HCT116 (cell line): ENCODE results near the gene TMEM14B. TPM values are rescaled to one million over a fixed set of nuclear protein-coding genes. Genes with fewer than 3 reads are reported as not detected.

Experiments
- ATAC-seq: fragments of 200-7000 bp; cut with Tn5 transposase; 2 replicates; pipeline ENCODE4 v1.9.1; 2020; ENCODE audit warnings: mild to moderate bottlenecking, moderate library complexity
- BruUV-seq: library from RNA; stranded (reverse); fragments of 400-500 nt; replicated peaks from 2 replicates; lab custom pipeline; 2021; lab: Mats Ljungman, UMichigan
- CTCF ChIA-PET: fragments of 300-600 bp; sonication (Branson Sonifier 250); formaldehyde crosslinking; loops from one replicate; lab custom pipeline; 2021; ENCODE audit warnings: antibody characterized with exemption; lab: Charles Lee
- POLR2A ChIA-PET: fragments of 300-600, 350-600 bp; sonication (Branson Sonifier 250); formaldehyde crosslinking; loops from one replicate; lab custom pipeline; 2021; ENCODE audit warnings: antibody characterized with exemption; lab: Charles Lee
- RAD21 ChIA-PET, 2 experiments: fragments of 300-600 bp; sonication (Branson Sonifier 250); formaldehyde crosslinking; loops; one replicate each; lab custom pipeline; 2023; ENCODE audit warnings: low total read pairs in 2 of 2; ENCODE audit not compliant: uncharacterized antibody in 2 of 2, unreplicated experiment in 2 of 2, low non-redundant PET in 1 of 2; lab: Charles Lee
- DNase-seq: peaks from one replicate; pipeline ENCODE4 v3.0.0-alpha.2; 2010; ENCODE audit warnings: low read depth, low spot score
- H2AFZ ChIP-seq: fragments of 200-600 bp; shearing (Covaris generic), sonication (generic); 2 replicates; pipeline ENCODE4 v1.6.1; 2017; ENCODE audit warnings: low read depth, mixed run types, mixed read lengths, antibody characterized with exemption, low read length; ENCODE audit not compliant: poor library complexity, severe bottlenecking
- H3K27ac ChIP-seq: 2 replicates; pipeline ENCODE4 v1.5.1; 2012; ENCODE audit warnings: low read depth, low read length
- H3K27me3 ChIP-seq: fragments of 200-600 bp; sonication (generic); 2 replicates; pipeline ENCODE4 v1.6.1; 2016; ENCODE audit warnings: mixed run types, low read length, mixed read lengths; ENCODE audit not compliant: insufficient read depth
- H3K36me3 ChIP-seq, 2 experiments: fragments of 200-500 bp in 1 of 2; fragments of 200-600 bp in 1 of 2; sonication (Bioruptor generic) in 1 of 2; sonication (generic) in 1 of 2; 2 replicates each; pipeline versions ENCODE4 v1.5.1 to v1.6.1; 2014 to 2016; ENCODE audit warnings: low read length in 2 of 2, inconsistent platforms in 1 of 2, mixed read lengths in 1 of 2, mixed run types in 1 of 2; ENCODE audit not compliant: insufficient read depth in 2 of 2, control insufficient read depth in 1 of 2
- H3K4me1 ChIP-seq, 2 experiments: fragments of 200-600 bp in 1 of 2; sonication (generic) in 1 of 2; 2 replicates each; pipeline versions ENCODE4 v1.5.1 to v1.6.1; 2012 to 2017; ENCODE audit warnings: low read length in 2 of 2, inconsistent platforms in 1 of 2, mild to moderate bottlenecking in 1 of 2, mixed read lengths in 1 of 2, mixed run types in 1 of 2, moderate library complexity in 1 of 2; ENCODE audit not compliant: insufficient read depth in 2 of 2, control insufficient read depth in 1 of 2
- H3K4me2 ChIP-seq: fragments of 200-600 bp; sonication (generic); 2 replicates; pipeline ENCODE4 v1.6.1; 2017; ENCODE audit warnings: mixed run types, low read length, mixed read lengths
- H3K4me3 ChIP-seq, 2 experiments: fragments of 200-600 bp in 1 of 2; sonication (generic) in 1 of 2; replicated peaks in 1 of 2; 2 replicates each; pipeline ENCODE4 v1.5.1; 2011 to 2016; ENCODE audit warnings: low read length in 2 of 2, control low read depth in 1 of 2, low read depth in 1 of 2, mild to moderate bottlenecking in 1 of 2, mixed read lengths in 1 of 2, mixed run types in 1 of 2
- H3K79me2 ChIP-seq: fragments of 200-600 bp; sonication (generic); 2 replicates; pipeline ENCODE4 v1.6.1; 2017; ENCODE audit warnings: mild to moderate bottlenecking, mixed run types, low read length, moderate library complexity, mixed read lengths; ENCODE audit not compliant: insufficient read depth
- H3K9ac ChIP-seq: fragments of 200-600 bp; sonication (generic); 2 replicates; pipeline ENCODE4 v1.6.1; 2016; ENCODE audit warnings: low read length, mixed read lengths
- H3K9me2 ChIP-seq: fragments of 200-600 bp; sonication (generic), shearing (Covaris generic); 2 replicates; pipeline ENCODE4 v1.6.1; 2017; ENCODE audit warnings: mixed run types, mild to moderate bottlenecking, moderate library complexity; ENCODE audit not compliant: insufficient read depth
- H3K9me3 ChIP-seq, 2 experiments: fragments of 200-500 bp in 1 of 2; fragments of 200-600 bp in 1 of 2; sonication (Bioruptor generic) in 1 of 2; sonication (generic) in 1 of 2; 2 replicates each; pipeline ENCODE4 v1.6.1; 2014 to 2017; ENCODE audit warnings: low read length in 2 of 2, mixed read lengths in 2 of 2, inconsistent platforms in 1 of 2, low read depth in 1 of 2, mild to moderate bottlenecking in 1 of 2, mixed run types in 1 of 2, moderate library complexity in 1 of 2; ENCODE audit not compliant: control insufficient read depth in 1 of 2, insufficient read depth in 1 of 2
- H4K20me1 ChIP-seq: fragments of 200-600 bp; sonication (generic), shearing (Covaris generic); 2 replicates; pipeline ENCODE4 v1.6.1; 2017; ENCODE audit warnings: mixed run types, mild to moderate bottlenecking, moderate library complexity; ENCODE audit not compliant: insufficient read depth
- CBX3 ChIP-seq: IDR thresholded peaks from 2 replicates; pipeline ENCODE4 v1.6.1; 2012; ENCODE audit warnings: low read depth
- CEBPB ChIP-seq: IDR thresholded peaks from 2 replicates; pipeline ENCODE4 v1.6.1; 2012; ENCODE audit warnings: low read depth
- EGR1 ChIP-seq: IDR thresholded peaks from 2 replicates; pipeline ENCODE4 v1.6.1; 2012; ENCODE audit warnings: low read depth
- ELF1 ChIP-seq: IDR thresholded peaks from 2 replicates; pipeline ENCODE4 v1.6.1; 2012; ENCODE audit warnings: low read depth, borderline replicate concordance
- POLR2A ChIP-seq: IDR thresholded peaks from 2 replicates; pipeline ENCODE4 v1.7.0; 2011; ENCODE audit warnings: borderline replicate concordance; ENCODE audit not compliant: insufficient read depth, insufficient read length; ENCODE audit errors: extremely low read depth
- RAD21 ChIP-seq: IDR thresholded peaks from 2 replicates; pipeline ENCODE4 v1.6.1; 2012; ENCODE audit warnings: low read depth, mild to moderate bottlenecking
- SIN3A ChIP-seq: IDR thresholded peaks from 2 replicates; pipeline ENCODE4 v1.6.1; 2012; ENCODE audit warnings: low read depth
- SP1 ChIP-seq: IDR thresholded peaks from 2 replicates; pipeline ENCODE4 v1.6.1; 2012; ENCODE audit warnings: low read depth
- SRF ChIP-seq: IDR thresholded peaks from 2 replicates; pipeline ENCODE4 v1.6.1; 2012; ENCODE audit warnings: low read depth
- TCF7L2 ChIP-seq: IDR thresholded peaks from 2 replicates; pipeline ENCODE4 v1.7.0; 2011; ENCODE audit warnings: borderline replicate concordance, inconsistent platforms; ENCODE audit not compliant: insufficient read depth, insufficient read length; ENCODE audit errors: extremely low read depth
- ZFX ChIP-seq: fragments of 450-650 bp; IDR thresholded peaks from 2 replicates; pipeline ENCODE4 v1.6.1; 2017
- intact Hi-C: fragments of 100-400 bp; cut with micrococcal nuclease; formaldehyde crosslinking; loops from 2 replicates; pipeline ENCODE4 v1.10.0; 2022
- total RNA-seq: library from RNA; stranded (reverse); gene quantifications from one replicate; pipeline ENCODE4 v1.2.1, GENCODE V29; 2021; ENCODE audit not compliant: unreplicated experiment
- TF ChIP-seq, protein P1 (sequence below): IDR thresholded peaks from 2 replicates; pipeline ENCODE4 v1.6.1; 2012
- TF ChIP-seq, protein P2 (sequence below): IDR thresholded peaks from 2 replicates; pipeline ENCODE4 v1.6.1; 2012; ENCODE audit warnings: low read depth
- TF ChIP-seq, protein P3 (sequence below): IDR thresholded peaks from 2 replicates; pipeline ENCODE4 v1.6.1; 2012

The TMEM14B gene
- total RNA-seq, 1 experiment from 2014 or later, result 83.6 TPM

DNA sequence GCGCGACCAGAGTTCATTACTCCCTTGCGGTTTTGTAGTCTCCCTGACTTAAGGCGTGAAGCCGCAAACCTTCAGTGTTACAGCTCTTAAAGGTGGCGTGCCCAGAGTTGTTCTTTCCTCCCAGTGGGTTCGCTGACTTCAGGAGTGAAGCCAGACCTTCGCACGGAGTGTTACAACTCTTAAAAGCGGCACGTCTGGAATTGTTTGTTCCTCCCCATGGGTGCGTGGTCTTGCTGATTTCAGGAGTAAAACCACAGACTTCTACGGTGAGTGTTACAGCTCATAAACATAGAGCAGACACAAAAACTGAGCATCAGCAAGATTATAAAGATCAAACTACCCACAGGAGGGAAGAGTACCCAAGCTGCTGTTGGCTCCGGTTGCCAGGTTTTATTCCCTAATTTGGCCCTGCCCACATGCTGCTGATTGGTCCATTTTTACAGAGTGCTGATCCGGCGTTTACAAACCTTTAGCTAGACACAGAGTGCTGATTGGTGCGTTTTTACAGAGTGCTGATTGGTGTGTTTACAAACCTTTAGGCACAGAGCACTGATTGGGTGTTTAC, 14.4 kb upstream of the TMEM14B start:
- Histone ChIP-seq H3K9ac (no peak overlapping the region), H3K9me2 (no peaks in the 10 kb centered on the region), H3K9me3 (no peaks in the 10 kb centered on the region), H3K27ac (no peak overlapping the region), H3K4me2 (peak overlapping the region; percentile 71; the same call in 1 of the 2 replicates), H4K20me1 (no peaks in the 10 kb centered on the region), H3K4me3 (no peak overlapping the region), H2AFZ (no peak overlapping the region), H3K36me3 (peaks cover 7 to 15% of the 10 kb centered on the region in 2 experiments; a peak in 3 of 4 replicates), H3K27me3 (no peaks in the 10 kb centered on the region), H3K4me1 (peaks cover 20 to 25% of the 10 kb centered on the region in 2 experiments), H3K79me2 (no peaks in the 10 kb centered on the region)
- POLR2A ChIA-PET, result interaction anchor here (1.0 kb wide), 1 partner anchor 9 kb away, joined by 5 read pairs; no protein-coding TSS in a partner anchor
- DNase-seq (no peak), ATAC-seq (peak; percentile 52)
- intact Hi-C loops, result no loop called here
- TF ChIP-seq ZFX, result no peak
- TF ChIP-seq CEBPB, result no peak
- TF ChIP-seq SRF, result no peak
- TF ChIP-seq RAD21, result no peak
- TF ChIP-seq SIN3A, result no peak
- TF ChIP-seq ELF1, result no peak
- no peak for TF ChIP-seq TCF7L2
- TF ChIP-seq, protein P1, sequence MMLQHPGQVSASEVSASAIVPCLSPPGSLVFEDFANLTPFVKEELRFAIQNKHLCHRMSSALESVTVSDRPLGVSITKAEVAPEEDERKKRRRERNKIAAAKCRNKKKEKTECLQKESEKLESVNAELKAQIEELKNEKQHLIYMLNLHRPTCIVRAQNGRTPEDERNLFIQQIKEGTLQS, result no peak
- no peak for TF ChIP-seq SP1
- TF ChIP-seq EGR1, result no peak
- TF ChIP-seq, protein P2, sequence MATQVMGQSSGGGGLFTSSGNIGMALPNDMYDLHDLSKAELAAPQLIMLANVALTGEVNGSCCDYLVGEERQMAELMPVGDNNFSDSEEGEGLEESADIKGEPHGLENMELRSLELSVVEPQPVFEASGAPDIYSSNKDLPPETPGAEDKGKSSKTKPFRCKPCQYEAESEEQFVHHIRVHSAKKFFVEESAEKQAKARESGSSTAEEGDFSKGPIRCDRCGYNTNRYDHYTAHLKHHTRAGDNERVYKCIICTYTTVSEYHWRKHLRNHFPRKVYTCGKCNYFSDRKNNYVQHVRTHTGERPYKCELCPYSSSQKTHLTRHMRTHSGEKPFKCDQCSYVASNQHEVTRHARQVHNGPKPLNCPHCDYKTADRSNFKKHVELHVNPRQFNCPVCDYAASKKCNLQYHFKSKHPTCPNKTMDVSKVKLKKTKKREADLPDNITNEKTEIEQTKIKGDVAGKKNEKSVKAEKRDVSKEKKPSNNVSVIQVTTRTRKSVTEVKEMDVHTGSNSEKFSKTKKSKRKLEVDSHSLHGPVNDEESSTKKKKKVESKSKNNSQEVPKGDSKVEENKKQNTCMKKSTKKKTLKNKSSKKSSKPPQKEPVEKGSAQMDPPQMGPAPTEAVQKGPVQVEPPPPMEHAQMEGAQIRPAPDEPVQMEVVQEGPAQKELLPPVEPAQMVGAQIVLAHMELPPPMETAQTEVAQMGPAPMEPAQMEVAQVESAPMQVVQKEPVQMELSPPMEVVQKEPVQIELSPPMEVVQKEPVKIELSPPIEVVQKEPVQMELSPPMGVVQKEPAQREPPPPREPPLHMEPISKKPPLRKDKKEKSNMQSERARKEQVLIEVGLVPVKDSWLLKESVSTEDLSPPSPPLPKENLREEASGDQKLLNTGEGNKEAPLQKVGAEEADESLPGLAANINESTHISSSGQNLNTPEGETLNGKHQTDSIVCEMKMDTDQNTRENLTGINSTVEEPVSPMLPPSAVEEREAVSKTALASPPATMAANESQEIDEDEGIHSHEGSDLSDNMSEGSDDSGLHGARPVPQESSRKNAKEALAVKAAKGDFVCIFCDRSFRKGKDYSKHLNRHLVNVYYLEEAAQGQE, result no peak
- TF ChIP-seq, protein P3, sequence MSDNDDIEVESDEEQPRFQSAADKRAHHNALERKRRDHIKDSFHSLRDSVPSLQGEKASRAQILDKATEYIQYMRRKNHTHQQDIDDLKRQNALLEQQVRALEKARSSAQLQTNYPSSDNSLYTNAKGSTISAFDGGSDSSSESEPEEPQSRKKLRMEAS, result no peak
- no peak for TF ChIP-seq POLR2A
- TF ChIP-seq CBX3, result no peak
- no TSS peak for BruUV-seq
- CTCF ChIA-PET, result no interaction called here
- RAD21 ChIA-PET, result no interaction called here
